HepG2 (cell line): Measurements from ENCODE around the gene CTRL. TPM values are rescaled to one million over a fixed set of nuclear protein-coding genes. Genes with fewer than 3 reads are reported as not detected.

Experiments
- AGO1 ChIP-seq: fragments of 200-400 bp; formaldehyde crosslinking; IDR thresholded peaks from 2 replicates; pipeline ENCODE4 v1.6.1; 2017; ENCODE audit warnings: mild to moderate bottlenecking, low read depth, low read length, moderate library complexity; ENCODE audit not compliant: poor library complexity, severe bottlenecking
- CREM ChIP-seq, 2 experiments: sonication (generic) in 1 of 2; formaldehyde crosslinking in 1 of 2; IDR thresholded peaks; 2 replicates each; pipeline versions ENCODE4 v1.4.0 to v1.6.1; 2016 to 2020; ENCODE audit warnings: antibody characterized with exemption in 1 of 2, mild to moderate bottlenecking in 1 of 2, missing genetic modification reagents in 1 of 2
- GTF2F1 ChIP-seq: fragments of 150-350 bp; IDR thresholded peaks from 2 replicates; pipeline ENCODE4 v1.6.1; 2014; ENCODE audit warnings: low read length
- U2AF1 ChIP-seq: fragments of 200-400 bp; formaldehyde crosslinking; optimal IDR thresholded peaks from 2 replicates; pipeline ENCODE3; 2017; ENCODE audit warnings: mild to moderate bottlenecking, low read depth, low read length
- ZMYM3 ChIP-seq: sonication (generic); formaldehyde crosslinking; IDR thresholded peaks from 2 replicates; pipeline ENCODE4 v1.5.1; 2020; ENCODE audit warnings: mild to moderate bottlenecking, missing genetic modification reagents
- ZNF292 ChIP-seq: sonication (generic); formaldehyde crosslinking; IDR thresholded peaks from 2 replicates; pipeline ENCODE4 v1.8.1; 2022; ENCODE audit warnings: mild to moderate bottlenecking, low read depth, missing genetic modification reagents, borderline replicate concordance
- ZNF296 ChIP-seq: sonication (generic); formaldehyde crosslinking; conservative IDR thresholded peaks from 2 replicates; pipeline ENCODE4 v1.5.0; 2020; ENCODE audit warnings: mild to moderate bottlenecking, missing genetic modification reagents
- ZNF318 ChIP-seq: sonication (generic); formaldehyde crosslinking; IDR thresholded peaks from 2 replicates; pipeline ENCODE4 v1.4.0; 2020; ENCODE audit warnings: mild to moderate bottlenecking, missing genetic modification reagents
- ZNF343 ChIP-seq: sonication (generic); formaldehyde crosslinking; IDR thresholded peaks from 2 replicates; pipeline ENCODE4 v1.4.0; 2020; ENCODE audit warnings: mild to moderate bottlenecking, missing genetic modification reagents
- ZNF607 ChIP-seq: sonication (generic); formaldehyde crosslinking; IDR thresholded peaks from 2 replicates; pipeline ENCODE4 v1.5.1; 2020; ENCODE audit warnings: missing genetic modification reagents, mild to moderate bottlenecking, borderline replicate concordance
- polyA plus RNA-seq, 8 experiments: library from polyadenylated mRNA; depleted of rRNA in 3 of 8; stranded (reverse) in 7 of 8; unstranded in 1 of 8; fragments of >200 nt; fragmentation: Illumina TruSeq in 4 of 8; extraction: Trizol in 4 of 8; gene quantifications; 2 replicates each; pipeline versions ENCODE4 v1.2.1 to v1.2.3, GENCODE V29; 2011 to 2016; ENCODE audit warnings: low read depth in 4 of 8, missing spikeins in 1 of 8, mixed read lengths in 1 of 8; ENCODE audit not compliant: insufficient read depth in 1 of 8
- total RNA-seq, 5 experiments: library from RNA; depleted of rRNA; stranded (reverse); fragments of >200 nt; fragmentation: Illumina TruSeq; extraction: Trizol; gene quantifications; 2 replicates each; pipeline ENCODE4 v1.2.3, GENCODE V29; 2016; ENCODE audit warnings: low read depth in 1 of 5
- TF ChIP-seq, protein P1 (sequence below): sonication (generic); formaldehyde crosslinking; IDR thresholded peaks from 2 replicates; pipeline ENCODE4 v1.4.0; 2020; ENCODE audit warnings: missing genetic modification reagents, low read depth, mild to moderate bottlenecking, borderline replicate concordance
- TF ChIP-seq, protein P2 (sequence below), 2 experiments: IDR thresholded peaks; 2 replicates each; pipeline ENCODE4 v1.6.1; 2011 to 2012; ENCODE audit warnings: low read length in 2 of 2, borderline replicate concordance in 1 of 2, low read depth in 1 of 2, mild to moderate bottlenecking in 1 of 2, moderate library complexity in 1 of 2
- TF ChIP-seq, protein P3 (sequence below): sonication (generic); formaldehyde crosslinking; IDR thresholded peaks from 2 replicates; pipeline ENCODE4 v1.5.0; 2020; ENCODE audit warnings: missing genetic modification reagents, mild to moderate bottlenecking, borderline replicate concordance

CTRL gene
- total and polyA plus RNA-seq, 2 of the 13 experiments (the other 11 are each of a cell fraction or from before 2014, with no cell fraction given) = 1.9 to 2.7 TPM

DNA sequence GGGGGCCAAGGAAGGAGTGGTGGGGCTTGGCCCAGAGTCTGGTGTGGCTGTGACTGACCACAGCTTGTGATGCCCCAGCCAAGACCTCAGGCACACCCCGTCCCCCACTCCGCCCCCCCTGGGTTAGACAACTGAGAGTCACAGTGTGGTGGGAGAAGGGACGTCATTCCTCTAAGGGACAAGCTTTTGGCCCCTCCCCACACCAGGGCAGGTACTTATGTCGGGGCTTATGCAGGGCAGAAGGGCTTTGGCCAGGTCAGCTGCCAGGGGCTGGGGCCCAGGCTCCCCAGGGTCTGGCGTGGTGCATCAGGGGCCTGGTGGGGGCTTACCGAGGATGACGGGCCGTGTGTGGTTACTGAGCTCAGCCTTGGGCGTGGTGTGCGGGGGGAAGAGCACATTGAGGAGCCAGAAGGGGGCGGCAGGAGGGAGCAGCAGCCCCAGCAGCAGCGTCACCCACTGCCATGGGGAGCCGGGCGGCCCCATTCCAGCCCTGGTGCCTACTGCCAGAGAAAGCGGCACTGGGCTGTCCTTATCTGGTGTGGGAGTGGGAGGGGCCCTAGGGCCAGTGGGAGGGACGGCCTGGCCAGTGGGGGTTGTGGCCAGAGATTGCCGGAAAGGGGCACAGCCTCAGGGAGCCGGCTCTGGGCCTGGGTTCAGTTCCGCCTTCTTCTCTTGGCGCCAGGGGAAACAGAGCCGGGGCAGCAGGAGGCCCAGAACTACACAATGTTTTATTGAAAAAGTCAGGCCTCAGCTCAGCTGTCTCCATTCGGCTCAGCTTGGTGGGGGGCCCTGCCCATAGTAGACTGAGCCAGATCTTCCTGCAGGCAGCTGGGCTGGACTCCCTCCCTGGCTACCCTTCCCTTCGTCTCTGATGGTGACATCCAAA lies 12.2 kb upstream of the CTRL start, which contains the start of gene LCAT (continued):
- TF ChIP-seq ZNF318 (CRISPR knock-in tag) (no peak), GTF2F1 (no peak), ZMYM3 (CRISPR knock-in tag) (no peak; the same call in 1 of the 2 replicates), ZNF343 (CRISPR knock-in tag) (no peak), ZNF292 (CRISPR knock-in tag) (no peak; the same call in 1 of the 2 replicates), ZNF607 (CRISPR knock-in tag) (peak; percentile 95), CREM (IDR thresholded peaks at IDR 0.05) (no peak), CREM (CRISPR knock-in tag; IDR thresholded peaks at IDR 0.05) (no peak), AGO1 (peak; percentile 93), U2AF1 (peak; percentile 49), ZNF296 (CRISPR knock-in tag) (no peak; the same call in 1 of the 2 replicates)
- TF ChIP-seq, protein P1, sequence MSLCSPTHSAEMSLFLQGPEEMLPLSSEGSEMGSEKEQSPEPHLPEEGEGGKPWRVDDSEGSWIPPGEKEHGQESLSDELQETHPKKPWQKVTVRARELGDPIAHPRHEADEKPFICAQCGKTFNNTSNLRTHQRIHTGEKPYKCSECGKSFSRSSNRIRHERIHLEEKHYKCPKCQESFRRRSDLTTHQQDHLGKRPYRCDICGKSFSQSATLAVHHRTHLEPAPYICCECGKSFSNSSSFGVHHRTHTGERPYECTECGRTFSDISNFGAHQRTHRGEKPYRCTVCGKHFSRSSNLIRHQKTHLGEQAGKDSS = no peak
- TF ChIP-seq, protein P2, sequence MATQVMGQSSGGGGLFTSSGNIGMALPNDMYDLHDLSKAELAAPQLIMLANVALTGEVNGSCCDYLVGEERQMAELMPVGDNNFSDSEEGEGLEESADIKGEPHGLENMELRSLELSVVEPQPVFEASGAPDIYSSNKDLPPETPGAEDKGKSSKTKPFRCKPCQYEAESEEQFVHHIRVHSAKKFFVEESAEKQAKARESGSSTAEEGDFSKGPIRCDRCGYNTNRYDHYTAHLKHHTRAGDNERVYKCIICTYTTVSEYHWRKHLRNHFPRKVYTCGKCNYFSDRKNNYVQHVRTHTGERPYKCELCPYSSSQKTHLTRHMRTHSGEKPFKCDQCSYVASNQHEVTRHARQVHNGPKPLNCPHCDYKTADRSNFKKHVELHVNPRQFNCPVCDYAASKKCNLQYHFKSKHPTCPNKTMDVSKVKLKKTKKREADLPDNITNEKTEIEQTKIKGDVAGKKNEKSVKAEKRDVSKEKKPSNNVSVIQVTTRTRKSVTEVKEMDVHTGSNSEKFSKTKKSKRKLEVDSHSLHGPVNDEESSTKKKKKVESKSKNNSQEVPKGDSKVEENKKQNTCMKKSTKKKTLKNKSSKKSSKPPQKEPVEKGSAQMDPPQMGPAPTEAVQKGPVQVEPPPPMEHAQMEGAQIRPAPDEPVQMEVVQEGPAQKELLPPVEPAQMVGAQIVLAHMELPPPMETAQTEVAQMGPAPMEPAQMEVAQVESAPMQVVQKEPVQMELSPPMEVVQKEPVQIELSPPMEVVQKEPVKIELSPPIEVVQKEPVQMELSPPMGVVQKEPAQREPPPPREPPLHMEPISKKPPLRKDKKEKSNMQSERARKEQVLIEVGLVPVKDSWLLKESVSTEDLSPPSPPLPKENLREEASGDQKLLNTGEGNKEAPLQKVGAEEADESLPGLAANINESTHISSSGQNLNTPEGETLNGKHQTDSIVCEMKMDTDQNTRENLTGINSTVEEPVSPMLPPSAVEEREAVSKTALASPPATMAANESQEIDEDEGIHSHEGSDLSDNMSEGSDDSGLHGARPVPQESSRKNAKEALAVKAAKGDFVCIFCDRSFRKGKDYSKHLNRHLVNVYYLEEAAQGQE (IDR thresholded peaks at IDR 0.05; ENCODE audit: borderline replicate concordance in 1 of 2, low read depth in 1 of 2, low read length in 2 of 2) = no peak
- TF ChIP-seq, protein P3, sequence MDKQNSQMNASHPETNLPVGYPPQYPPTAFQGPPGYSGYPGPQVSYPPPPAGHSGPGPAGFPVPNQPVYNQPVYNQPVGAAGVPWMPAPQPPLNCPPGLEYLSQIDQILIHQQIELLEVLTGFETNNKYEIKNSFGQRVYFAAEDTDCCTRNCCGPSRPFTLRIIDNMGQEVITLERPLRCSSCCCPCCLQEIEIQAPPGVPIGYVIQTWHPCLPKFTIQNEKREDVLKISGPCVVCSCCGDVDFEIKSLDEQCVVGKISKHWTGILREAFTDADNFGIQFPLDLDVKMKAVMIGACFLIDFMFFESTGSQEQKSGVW (CRISPR knock-in tag) = no peak
